CD4-positive, alpha-beta T cell (primary cell): ENCODE data around the gene ZNF549. TPM values are rescaled to one million over a fixed set of nuclear protein-coding genes. Genes with fewer than 3 reads are reported as not detected.

ENCODE experiments used
- ATAC-seq: fragments of 200-7000 bp; cut with Tn5 transposase; one replicate; pipeline ENCODE4 v1.10.0; 2022; ENCODE audit warnings: mild to moderate bottlenecking; ENCODE audit not compliant: poor library complexity
- CTCF ChIA-PET: fragments of 350-600 bp; sonication (Branson Sonifier 250); formaldehyde crosslinking; loops from one replicate; lab custom pipeline; 2021; ENCODE audit warnings: antibody characterized with exemption, inconsistent platforms; lab: Charles Lee
- POLR2A ChIA-PET: fragments of 350-600 bp; sonication (Branson Sonifier 250); formaldehyde crosslinking; loops from one replicate; lab custom pipeline; 2021; ENCODE audit warnings: antibody characterized with exemption, inconsistent platforms; lab: Charles Lee
- DNase-seq, 14 experiments: peaks; one replicate each; pipeline ENCODE4 v3.0.0-alpha.2; 2013 to 2020; ENCODE audit warnings: mixed read lengths in 2 of 14
- H3K27ac ChIP-seq, 2 donors: one replicate each; pipeline versions ENCODE4 v1.5.1 to v1.7.0; 2013; ENCODE audit warnings: low read length in 2 of 2, low read depth in 1 of 2, mild to moderate bottlenecking in 1 of 2
- H3K27me3 ChIP-seq, 2 experiments: 1 replicate in 1 of 2; 2 replicates in 1 of 2; pipeline versions ENCODE4 v1.6.1 to v1.7.0; 2013; ENCODE audit warnings: low read length in 2 of 2, control low read depth in 1 of 2, mild to moderate bottlenecking in 1 of 2, moderate library complexity in 1 of 2; ENCODE audit not compliant: insufficient read depth in 2 of 2, control insufficient read depth in 1 of 2
- H3K36me3 ChIP-seq: one replicate; pipeline ENCODE4 v1.6.1; 2013; ENCODE audit warnings: low read length, control low read depth; ENCODE audit not compliant: insufficient read depth
- H3K4me1 ChIP-seq: one replicate; pipeline ENCODE4 v1.6.1; 2013; ENCODE audit warnings: low read length, control low read depth; ENCODE audit not compliant: insufficient read depth
- H3K4me3 ChIP-seq: one replicate; pipeline ENCODE4 v1.5.1; 2013; ENCODE audit warnings: mild to moderate bottlenecking, low read length, moderate library complexity
- H3K9me3 ChIP-seq, 2 experiments: 1 replicate in 1 of 2; 2 replicates in 1 of 2; pipeline versions ENCODE4 v1.6.1 to v1.7.0; 2013; ENCODE audit warnings: low read length in 2 of 2, mild to moderate bottlenecking in 2 of 2, control low read depth in 1 of 2, moderate library complexity in 1 of 2; ENCODE audit not compliant: control insufficient read depth in 1 of 2, insufficient read depth in 1 of 2
- H3K27ac Mint-ChIP-seq: one replicate; pipeline ENCODE4 v1.8.0; 2020; ENCODE audit warnings: mixed read lengths
- H3K27me3 Mint-ChIP-seq: one replicate; pipeline ENCODE4 v1.8.0; 2021; ENCODE audit warnings: mixed read lengths
- H3K36me3 Mint-ChIP-seq: one replicate; pipeline ENCODE4 v1.8.0; 2021; ENCODE audit warnings: low read depth, mixed read lengths
- H3K4me1 Mint-ChIP-seq: one replicate; pipeline ENCODE4 v1.8.0; 2021; ENCODE audit warnings: low read depth, mixed read lengths
- H3K4me3 Mint-ChIP-seq: one replicate; pipeline ENCODE4 v1.8.0; 2020; ENCODE audit warnings: mild to moderate bottlenecking, mixed read lengths
- H3K9me3 Mint-ChIP-seq: one replicate; pipeline ENCODE4 v1.8.0; 2020; ENCODE audit warnings: mixed read lengths
- CTCF ChIP-seq: fragments of 200-600 bp; IDR thresholded peaks from one replicate; pipeline ENCODE4 v1.8.0; 2022; ENCODE audit warnings: antibody characterized with exemption, mild to moderate bottlenecking
- intact Hi-C, 2 experiments: fragments of 100-400 bp; cut with DNase I in 1 of 2; cut with micrococcal nuclease in 1 of 2; formaldehyde crosslinking; loops; one replicate each; pipeline versions ENCODE4 v1.15.1 to v1.9.0; 2023 to 2025; cut with DNase I, micrococcal nuclease
- total RNA-seq, 174 experiments: library from RNA in 2 of 174; stranded (reverse) in 2 of 174; gene quantifications; one replicate each; pipeline ENCODE4 v1.2.3 and lab custom pipeline; 2021 to 2026

Gene ZNF549
- total RNA-seq, 2 experiments from 2014 or later = 10.1 to 11.1 TPM

DNA sequence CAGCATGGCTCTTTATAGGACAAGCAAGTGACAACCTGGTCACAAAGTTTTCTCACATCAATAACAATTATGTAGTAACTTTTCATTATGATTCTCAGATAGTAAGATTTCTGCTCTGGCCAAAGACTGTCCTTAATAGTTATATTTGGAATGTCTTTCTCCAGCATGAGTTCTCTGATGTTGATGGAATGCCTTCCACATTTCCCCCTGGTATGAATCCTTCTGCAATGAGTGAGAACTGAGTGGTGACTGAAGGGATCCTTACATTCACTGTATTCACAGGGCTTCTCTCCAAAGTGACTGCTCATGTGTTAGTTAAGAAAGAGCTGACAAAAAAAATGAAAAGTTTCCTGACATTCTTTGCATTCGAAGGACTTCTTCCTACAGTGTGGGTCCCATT lies 19.4 kb downstream of the ZNF549 start:
- Histone ChIP-seq H3K9me3 (peaks cover 54 to 98% of the 10 kb centered on the region in 2 experiments), H3K36me3 (peaks cover 60% of the 10 kb centered on the region)
- intact Hi-C loops = no loop called here

GRCh38 chr19:57552432-57552831 lies 25.3 kb downstream of the ZNF549 start:
- Mint-ChIP-seq H3K9me3 (peaks cover 23% of the 10 kb centered on the region), H3K27ac (no peak overlapping the region), H3K36me3 (peaks cover 100% of the 10 kb centered on the region), H3K4me3 (no peak overlapping the region), H3K27me3 (no peaks in the 10 kb centered on the region), H3K4me1 (peaks cover 12% of the 10 kb centered on the region)
- Histone ChIP-seq H3K27me3 (no peaks in the 10 kb centered on the region), H3K9me3 (peaks cover 59 to 76% of the 10 kb centered on the region in 2 experiments), H3K4me3 (no peak overlapping the region), H3K27ac (no peak overlapping the region), H3K4me1 (no peaks in the 10 kb centered on the region), H3K36me3 (peaks cover 86% of the 10 kb centered on the region)
- ChIA-PET POLR2A (no interaction called here), CTCF (no interaction called here)
- TF ChIP-seq CTCF = no peak
- no peak for DNase-seq
- ATAC-seq = no peak
- intact Hi-C loops = no loop called here

More for the DNA sequence above, 19.4 kb downstream of the ZNF549 start:
- CTCF ChIA-PET = no interaction called here
- Histone ChIP-seq H3K4me3 (no peak overlapping the region), H3K4me1 (no peaks in the 10 kb centered on the region), H3K27ac (no peak overlapping the region), H3K27me3 (no peaks in the 10 kb centered on the region)
- Mint-ChIP-seq H3K36me3 (peaks cover 99% of the 10 kb centered on the region), H3K27me3 (no peaks in the 10 kb centered on the region), H3K9me3 (peaks cover 36% of the 10 kb centered on the region), H3K27ac (no peak overlapping the region), H3K4me3 (no peak overlapping the region), H3K4me1 (peaks cover 4% of the 10 kb centered on the region)
- ATAC-seq (no peak), DNase-seq (no peak)
- TF ChIP-seq CTCF = no peak
- POLR2A ChIA-PET = no interaction called here

GRCh38 chr19:57557659-57558058 lies 30.5 kb downstream of the ZNF549 start:
- H3K27ac Mint-ChIP-seq = peak overlapping the region; percentile 64
- Histone ChIP-seq H3K4me1 (peaks cover 25% of the 10 kb centered on the region), H3K36me3 (peaks cover 35% of the 10 kb centered on the region), H3K27me3 (peaks cover 0 to 5% of the 10 kb centered on the region in 2 experiments), H3K27ac (no peak overlapping the region), H3K9me3 (peaks cover 25 to 35% of the 10 kb centered on the region in 2 experiments), H3K4me3 (no peak overlapping the region)
- H3K27me3 Mint-ChIP-seq = peaks cover 9% of the 10 kb centered on the region
- peak overlapping the region; percentile 95 for H3K4me3 Mint-ChIP-seq
- DNase-seq (no peak), ATAC-seq (no peak)
- peaks cover 34% of the 10 kb centered on the region for H3K4me1 Mint-ChIP-seq
- POLR2A ChIA-PET = interaction anchor here (1.6 kb wide), 1 partner anchor 21 kb away, joined by 6 read pairs; the partner anchor contains the start of gene ZNF416
- intact Hi-C loops = loop anchor here (2.0 kb wide), 5 partner anchors 31 to 147 kb away; partner anchors contain the start of genes ZNF549 (in 2 of the 2), ZNF17 (in 1 of the 2), ZNF749 (in 1 of the 2) and ZNF773 (in 1 of the 2)
- peaks cover 90% of the 10 kb centered on the region for H3K36me3 Mint-ChIP-seq
- no peak for TF ChIP-seq CTCF
- peaks cover 15% of the 10 kb centered on the region for H3K9me3 Mint-ChIP-seq
- CTCF ChIA-PET = no interaction called here
